GM21528 (cell line): ENCODE data around the gene RNF213.

Experiments used
- ATAC-seq: cut with Tn5 transposase; IDR thresholded peaks from one replicate; pipeline ENCODE4 v1.9.1; 2021; ENCODE audit warnings: mild to moderate bottlenecking, moderate library complexity; ENCODE audit not compliant: unreplicated experiment, low FRiP score

Gene RNF213

GRCh38 chr17:80426671-80427326 is 166.1 kb downstream of the RNF213 start:
- ATAC-seq, result peak; percentile 55

- no peak for ATAC-seq
These were observed 167.0 kb downstream of the RNF213 start for GRCh38 chr17:80427366-80428282.

GRCh38 chr17:80428363-80428762 is 167.7 kb downstream of the RNF213 start:
- no peak for ATAC-seq

GRCh38 chr17:80428796-80429195 is 168.1 kb downstream of the RNF213 start:
- ATAC-seq, result no peak

- no peak for ATAC-seq
These were observed 169.0 kb downstream of the RNF213 start for GRCh38 chr17:80429356-80430275.

- ATAC-seq, result no peak
These were observed 170.0 kb downstream of the RNF213 start for GRCh38 chr17:80430446-80431245.

GRCh38 chr17:80431246-80432195 is 170.9 kb downstream of the RNF213 start:
- ATAC-seq, result no peak

GRCh38 chr17:80432350-80432955 is 171.8 kb downstream of the RNF213 start:
- ATAC-seq, result no peak

GRCh38 chr17:80432961-80433550 is 172.4 kb downstream of the RNF213 start:
- no peak for ATAC-seq

GRCh38 chr17:80433916-80434666 is 173.4 kb downstream of the RNF213 start:
- no peak for ATAC-seq

GRCh38 chr17:80437532-80437931 is 176.9 kb downstream of the RNF213 start:
- no peak for ATAC-seq

GRCh38 chr17:80438806-80439205 is 178.2 kb downstream of the RNF213 start:
- no peak for ATAC-seq

- no peak for ATAC-seq
These were observed 178.8 kb downstream of the RNF213 start for GRCh38 chr17:80439499-80439898.

- no peak for ATAC-seq
These were observed 180.5 kb downstream of the RNF213 start for GRCh38 chr17:80441133-80441578.

- ATAC-seq, result no peak
These were observed 181.1 kb downstream of the RNF213 start for GRCh38 chr17:80441598-80442322.

- ATAC-seq, result no peak
These were observed 181.6 kb downstream of the RNF213 start for GRCh38 chr17:80442323-80442659.

GRCh38 chr17:80442764-80443163 is 182.1 kb downstream of the RNF213 start:
- no peak for ATAC-seq
